ENCODE results near the gene SPRR2B.
"Not testable (repeated sequence)": the region's sequence is repeated elsewhere in the genome, so short reads cannot be mapped to it uniquely, and the experiment has no call there.

GRCh38 chr1:153112454-153112853, 41.0 kb upstream of the SPRR2B start:
- not testable (repeated sequence) for TF ChIP-seq CTCF, EZH2phosphoT487 (IDR thresholded peaks at IDR 0.05)
